Suppressor macrophage (primary cell): ENCODE measurements around the gene TCEA3.
A peak's percentile ranks its signal among the peaks of the same experiment; 100 is the strongest.

Experiments
- DNase-seq, 4 experiments: peaks; one replicate each; pipeline ENCODE4 v3.0.0-alpha.2; 2020 to 2022

TCEA3 gene

GRCh38 chr1:23446661-23447310 is 22.2 kb upstream of the TCEA3 start:
- DNase-seq: no peak

- DNase-seq: no peak
These were observed 20.2 kb upstream of the TCEA3 start for GRCh38 chr1:23444596-23445390.

GRCh38 chr1:23444104-23444533 is 19.6 kb upstream of the TCEA3 start:
- peak; percentile 79 to 90 (median 88) for DNase-seq

GRCh38 chr1:23442751-23443150 is 18.2 kb upstream of the TCEA3 start:
- no peak for DNase-seq

- DNase-seq: no peak
These were observed 17.0 kb upstream of the TCEA3 start for GRCh38 chr1:23441446-23442148.

- no peak for DNase-seq
These were observed 14.0 kb upstream of the TCEA3 start for GRCh38 chr1:23438545-23438944.

GRCh38 chr1:23437355-23437664 is 12.8 kb upstream of the TCEA3 start:
- no peak for DNase-seq

GRCh38 chr1:23436520-23437354 is 12.2 kb upstream of the TCEA3 start:
- DNase-seq: no peak

GRCh38 chr1:23434260-23434775 is 9.8 kb upstream of the TCEA3 start:
- DNase-seq: no peak

- no peak for DNase-seq
These were observed 8.6 kb upstream of the TCEA3 start for GRCh38 chr1:23433122-23433521.

- DNase-seq: no peak
These were observed 6.9 kb upstream of the TCEA3 start for GRCh38 chr1:23431431-23431830.

GRCh38 chr1:23430803-23431202 is 6.3 kb upstream of the TCEA3 start:
- no peak for DNase-seq

- DNase-seq: no peak
These were observed 3.8 kb upstream of the TCEA3 start for GRCh38 chr1:23428136-23428905.

- DNase-seq: no peak
These were observed 3.0 kb upstream of the TCEA3 start for GRCh38 chr1:23427550-23427949.

GRCh38 chr1:23426828-23427227 is 2.3 kb upstream of the TCEA3 start:
- DNase-seq: no peak

GRCh38 chr1:23425193-23425494 is 596 bp upstream of the TCEA3 start:
- DNase-seq: no peak

- DNase-seq: no peak
These were observed 894 bp downstream of the TCEA3 start for GRCh38 chr1:23423415-23424292.

GRCh38 chr1:23422941-23423340 is 1.6 kb downstream of the TCEA3 start:
- no peak for DNase-seq

- peak; percentile 73 to 85 (median 82) for DNase-seq
These were observed 2.2 kb downstream of the TCEA3 start for GRCh38 chr1:23422241-23422877.

- peak in 1 of 4 experiments; percentile 12 for DNase-seq
These were observed 2.8 kb downstream of the TCEA3 start for GRCh38 chr1:23421753-23422240.
